OCI-LY1 (cell line): ENCODE results near the gene SOCS7.

Experiments
- H2AFZ ChIP-seq: fragments of 200-600 bp; sonication (generic), shearing (Covaris generic); 2 replicates; pipeline ENCODE4 v1.6.0; 2014; ENCODE audit warnings: antibody characterized with exemption, mild to moderate bottlenecking, low read length
- H3F3A ChIP-seq: fragments of 200-600 bp; sonication (generic), shearing (Covaris generic); 2 replicates; pipeline ENCODE4 v1.6.0; 2014; ENCODE audit warnings: mild to moderate bottlenecking, antibody characterized with exemption, low read length, moderate library complexity; ENCODE audit not compliant: insufficient read depth
- H3K27ac ChIP-seq: fragments of 200-600 bp; sonication (generic); 2 replicates; pipeline ENCODE4 v1.5.1; 2014; ENCODE audit warnings: low read length, mixed run types, mild to moderate bottlenecking, low read depth; ENCODE audit not compliant: poor library complexity, severe bottlenecking
- H3K27me3 ChIP-seq: fragments of 200-600 bp; sonication (generic); 2 replicates; pipeline ENCODE4 v1.6.0; 2014; ENCODE audit warnings: antibody characterized with exemption, mild to moderate bottlenecking, low read length, moderate library complexity; ENCODE audit not compliant: insufficient read depth
- H3K36me3 ChIP-seq: fragments of 200-600 bp; sonication (generic); 2 replicates; pipeline ENCODE4 v1.6.1; 2014; ENCODE audit warnings: mild to moderate bottlenecking, antibody characterized with exemption, low read length, moderate library complexity, mixed read lengths; ENCODE audit not compliant: insufficient read depth
- H3K4me1 ChIP-seq: fragments of 200-600 bp; sonication (generic); 2 replicates; pipeline ENCODE4 v1.5.1; 2014; ENCODE audit warnings: mild to moderate bottlenecking, low read length, moderate library complexity; ENCODE audit not compliant: insufficient read depth, severe bottlenecking
- H3K4me2 ChIP-seq: fragments of 200-600 bp; sonication (generic), shearing (Covaris generic); 2 replicates; pipeline ENCODE4 v1.6.1; 2014; ENCODE audit warnings: low read length
- H3K4me3 ChIP-seq: fragments of 200-600 bp; sonication (generic); 2 replicates; pipeline ENCODE4 v1.5.1; 2014; ENCODE audit warnings: low read length, low read depth, mild to moderate bottlenecking, mixed read lengths; ENCODE audit not compliant: poor library complexity, severe bottlenecking
- H3K79me2 ChIP-seq: fragments of 200-600 bp; shearing (Covaris generic); 2 replicates; pipeline ENCODE4 v1.6.1; 2016; ENCODE audit warnings: mixed run types, low read length, mixed read lengths; ENCODE audit not compliant: insufficient read depth
- H3K9ac ChIP-seq: fragments of 200-600 bp; sonication (generic), shearing (Covaris generic); 2 replicates; pipeline ENCODE4 v1.6.1; 2014; ENCODE audit warnings: mild to moderate bottlenecking, low read length, mixed read lengths
- H3K9me2 ChIP-seq: fragments of 200-600 bp; sonication (generic), shearing (Covaris generic); 2 replicates; pipeline ENCODE4 v1.6.1; 2014; ENCODE audit warnings: low read depth, mild to moderate bottlenecking, low read length, mixed read lengths
- H3K9me3 ChIP-seq: fragments of 200-600 bp; shearing (Covaris generic); 2 replicates; pipeline ENCODE4 v1.6.1; 2014; ENCODE audit warnings: low read length, mixed read lengths
- H4K20me1 ChIP-seq: fragments of 200-600 bp; sonication (generic), shearing (Covaris generic); 2 replicates; pipeline ENCODE4 v1.6.0; 2016; ENCODE audit warnings: mild to moderate bottlenecking, low read length; ENCODE audit not compliant: insufficient read depth
- CTCF ChIP-seq: fragments of 200-600 bp; sonication (generic), shearing (Covaris generic); IDR thresholded peaks from 2 replicates; pipeline ENCODE4 v1.5.1; 2017; ENCODE audit warnings: mild to moderate bottlenecking, antibody characterized with exemption, low read length, moderate library complexity, mixed read lengths
- EZH2 ChIP-seq: fragments of 200-600 bp; sonication (generic), shearing (Covaris generic); IDR thresholded peaks from 2 replicates; pipeline ENCODE4 v1.8.0; 2017; ENCODE audit warnings: borderline replicate concordance, mixed run types, mild to moderate bottlenecking, antibody characterized with exemption, low read length, moderate library complexity, mixed read lengths

SOCS7 gene

GRCh38 chr17:38427160-38427949 lies 75.7 kb downstream of the SOCS7 start:
- Histone ChIP-seq H3K36me3 (no peaks in the 10 kb centered on the region), H3K9me3 (no peaks in the 10 kb centered on the region), H3K9ac (peak overlapping the region; percentile 34; the same call in 1 of the 2 replicates), H2AFZ (no peak overlapping the region), H3K27me3 (no peaks in the 10 kb centered on the region), H3K4me2 (peak overlapping the region; percentile 70), H3K4me3 (peak overlapping the region; percentile 37), H3F3A (no peaks in the 10 kb centered on the region), H3K4me1 (peaks cover 5% of the 10 kb centered on the region), H4K20me1 (no peaks in the 10 kb centered on the region), H3K27ac (no peak overlapping the region), H3K9me2 (no peaks in the 10 kb centered on the region), H3K79me2 (no peaks in the 10 kb centered on the region)
- TF ChIP-seq CTCF: no peak
- no peak for TF ChIP-seq EZH2

- no peaks in the 10 kb centered on the region for H4K20me1 ChIP-seq
- no peak within 1 kb of the TSS for H3K27ac ChIP-seq
- H3K27me3 ChIP-seq: no peaks in the 10 kb centered on the region
- H2AFZ ChIP-seq: no peak within 1 kb of the TSS
- H3K36me3 ChIP-seq: no peaks in the 10 kb centered on the region
- no peaks in the 10 kb centered on the region for H3K79me2 ChIP-seq
- H3K9ac ChIP-seq: peak within 1 kb of the TSS; percentile 34; the same call in 1 of the 2 replicates
- H3K4me2 ChIP-seq: peak within 1 kb of the TSS; percentile 70
- H3F3A ChIP-seq: no peaks in the 10 kb centered on the region
- no peaks in the 10 kb centered on the region for H3K9me2 ChIP-seq
- H3K9me3 ChIP-seq: no peaks in the 10 kb centered on the region
- peak within 1 kb of the TSS; percentile 37 for H3K4me3 ChIP-seq
- peaks cover 5% of the 10 kb centered on the region for H3K4me1 ChIP-seq
- TF ChIP-seq CTCF: no peak
- TF ChIP-seq EZH2: no peak
Measured at GRCh38 chr17:38428112-38428642, 76.5 kb downstream of the SOCS7 start, which contains the start of gene ARHGAP23. Gene ARHGAP23 (plus strand): TSS chr17:38428464. CDS start chr17:38428486, 22 bp downstream.

- Histone ChIP-seq H4K20me1 (no peaks in the 10 kb centered on the region), H3K79me2 (no peaks in the 10 kb centered on the region), H3K27me3 (no peaks in the 10 kb centered on the region), H3K4me3 (peak overlapping the region; percentile 19), H3K27ac (no peak overlapping the region), H3K4me1 (peaks cover 5% of the 10 kb centered on the region), H2AFZ (no peak overlapping the region), H3K36me3 (no peaks in the 10 kb centered on the region), H3K9me3 (no peaks in the 10 kb centered on the region), H3F3A (no peaks in the 10 kb centered on the region), H3K4me2 (peak overlapping the region; percentile 70), H3K9ac (no peak overlapping the region), H3K9me2 (no peaks in the 10 kb centered on the region)
- TF ChIP-seq EZH2 (no peak), CTCF (no peak)
Measured at GRCh38 chr17:38428643-38429371, 77.2 kb downstream of the SOCS7 start.
